Measurements from ENCODE around the gene MRPL17.

DNA sequence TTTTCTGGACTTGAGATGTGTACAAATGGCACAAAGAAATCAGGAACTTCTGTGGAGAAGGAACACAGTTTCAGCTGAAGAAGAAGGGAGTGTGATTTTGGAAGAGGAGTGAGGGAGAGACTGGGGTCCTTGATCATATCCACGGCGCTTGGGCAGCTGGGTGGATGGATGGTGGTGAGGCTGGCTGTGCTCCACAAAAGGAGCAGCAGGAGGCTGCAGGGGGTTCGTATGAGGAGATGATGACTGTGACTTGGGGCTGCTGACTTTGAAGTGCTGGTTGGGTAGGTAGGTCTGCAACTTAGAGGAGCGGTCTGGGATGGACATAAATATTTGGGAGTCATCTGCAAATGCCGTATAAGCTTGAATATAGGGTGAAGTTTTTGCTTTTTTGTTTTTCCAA is 26.2 kb downstream of the MRPL17 start:
- TF ChIP-seq DPF2 (IDR thresholded peaks at IDR 0.05), result no peak
- TF ChIP-seq, protein P1, sequence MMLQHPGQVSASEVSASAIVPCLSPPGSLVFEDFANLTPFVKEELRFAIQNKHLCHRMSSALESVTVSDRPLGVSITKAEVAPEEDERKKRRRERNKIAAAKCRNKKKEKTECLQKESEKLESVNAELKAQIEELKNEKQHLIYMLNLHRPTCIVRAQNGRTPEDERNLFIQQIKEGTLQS (IDR thresholded peaks at IDR 0.05; ENCODE audit: borderline replicate concordance, extremely low read depth, low read depth, low read length), result no peak
- TF ChIP-seq, protein P2, sequence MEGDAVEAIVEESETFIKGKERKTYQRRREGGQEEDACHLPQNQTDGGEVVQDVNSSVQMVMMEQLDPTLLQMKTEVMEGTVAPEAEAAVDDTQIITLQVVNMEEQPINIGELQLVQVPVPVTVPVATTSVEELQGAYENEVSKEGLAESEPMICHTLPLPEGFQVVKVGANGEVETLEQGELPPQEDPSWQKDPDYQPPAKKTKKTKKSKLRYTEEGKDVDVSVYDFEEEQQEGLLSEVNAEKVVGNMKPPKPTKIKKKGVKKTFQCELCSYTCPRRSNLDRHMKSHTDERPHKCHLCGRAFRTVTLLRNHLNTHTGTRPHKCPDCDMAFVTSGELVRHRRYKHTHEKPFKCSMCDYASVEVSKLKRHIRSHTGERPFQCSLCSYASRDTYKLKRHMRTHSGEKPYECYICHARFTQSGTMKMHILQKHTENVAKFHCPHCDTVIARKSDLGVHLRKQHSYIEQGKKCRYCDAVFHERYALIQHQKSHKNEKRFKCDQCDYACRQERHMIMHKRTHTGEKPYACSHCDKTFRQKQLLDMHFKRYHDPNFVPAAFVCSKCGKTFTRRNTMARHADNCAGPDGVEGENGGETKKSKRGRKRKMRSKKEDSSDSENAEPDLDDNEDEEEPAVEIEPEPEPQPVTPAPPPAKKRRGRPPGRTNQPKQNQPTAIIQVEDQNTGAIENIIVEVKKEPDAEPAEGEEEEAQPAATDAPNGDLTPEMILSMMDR (IDR thresholded peaks at IDR 0.05 in 2 of 3, conservative IDR thresholded peaks at IDR 0.05 in 1 of 3; ENCODE audit: control insufficient read depth in 2 of 3, extremely low read depth in 1 of 3, insufficient read depth in 1 of 3, low read depth in 3 of 3, low read length in 3 of 3), result no peak
- TF ChIP-seq, protein P3, sequence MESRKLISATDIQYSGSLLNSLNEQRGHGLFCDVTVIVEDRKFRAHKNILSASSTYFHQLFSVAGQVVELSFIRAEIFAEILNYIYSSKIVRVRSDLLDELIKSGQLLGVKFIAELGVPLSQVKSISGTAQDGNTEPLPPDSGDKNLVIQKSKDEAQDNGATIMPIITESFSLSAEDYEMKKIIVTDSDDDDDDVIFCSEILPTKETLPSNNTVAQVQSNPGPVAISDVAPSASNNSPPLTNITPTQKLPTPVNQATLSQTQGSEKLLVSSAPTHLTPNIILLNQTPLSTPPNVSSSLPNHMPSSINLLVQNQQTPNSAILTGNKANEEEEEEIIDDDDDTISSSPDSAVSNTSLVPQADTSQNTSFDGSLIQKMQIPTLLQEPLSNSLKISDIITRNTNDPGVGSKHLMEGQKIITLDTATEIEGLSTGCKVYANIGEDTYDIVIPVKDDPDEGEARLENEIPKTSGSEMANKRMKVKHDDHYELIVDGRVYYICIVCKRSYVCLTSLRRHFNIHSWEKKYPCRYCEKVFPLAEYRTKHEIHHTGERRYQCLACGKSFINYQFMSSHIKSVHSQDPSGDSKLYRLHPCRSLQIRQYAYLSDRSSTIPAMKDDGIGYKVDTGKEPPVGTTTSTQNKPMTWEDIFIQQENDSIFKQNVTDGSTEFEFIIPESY (IDR thresholded peaks at IDR 0.05), result no peak
- no peak for TF ChIP-seq MTA2 (IDR thresholded peaks at IDR 0.05; ENCODE audit: low read depth)
- no peak for TF ChIP-seq MXI1 (IDR thresholded peaks at IDR 0.05; ENCODE audit: low read depth, low read length)
- TF ChIP-seq RELA (IDR thresholded peaks at IDR 0.05; ENCODE audit: borderline replicate concordance, partially characterized antibody), result no peak
- TF ChIP-seq, protein P4, sequence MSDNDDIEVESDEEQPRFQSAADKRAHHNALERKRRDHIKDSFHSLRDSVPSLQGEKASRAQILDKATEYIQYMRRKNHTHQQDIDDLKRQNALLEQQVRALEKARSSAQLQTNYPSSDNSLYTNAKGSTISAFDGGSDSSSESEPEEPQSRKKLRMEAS (IDR thresholded peaks at IDR 0.05; ENCODE audit: low read depth, low read length), result no peak
- no peak for TF ChIP-seq POLR2AphosphoS2 (IDR thresholded peaks at IDR 0.05; ENCODE audit: low read depth, low read length)
- TF ChIP-seq POLR2AphosphoS5 (IDR thresholded peaks at IDR 0.05; ENCODE audit: low read length), result no peak
- TF ChIP-seq ZNF622 (IDR thresholded peaks at IDR 0.05), result no peak
- no peak for TF ChIP-seq RUNX3 (IDR thresholded peaks at IDR 0.05; ENCODE audit: low read length)

Measured in GM12878 (cell line).